ENCODE data around the gene TIMM13.
"Not testable (repeated sequence)": the region's sequence is repeated elsewhere in the genome, so short reads cannot be mapped to it uniquely, and the experiment has no call there.

TIMM13 gene

DNA sequence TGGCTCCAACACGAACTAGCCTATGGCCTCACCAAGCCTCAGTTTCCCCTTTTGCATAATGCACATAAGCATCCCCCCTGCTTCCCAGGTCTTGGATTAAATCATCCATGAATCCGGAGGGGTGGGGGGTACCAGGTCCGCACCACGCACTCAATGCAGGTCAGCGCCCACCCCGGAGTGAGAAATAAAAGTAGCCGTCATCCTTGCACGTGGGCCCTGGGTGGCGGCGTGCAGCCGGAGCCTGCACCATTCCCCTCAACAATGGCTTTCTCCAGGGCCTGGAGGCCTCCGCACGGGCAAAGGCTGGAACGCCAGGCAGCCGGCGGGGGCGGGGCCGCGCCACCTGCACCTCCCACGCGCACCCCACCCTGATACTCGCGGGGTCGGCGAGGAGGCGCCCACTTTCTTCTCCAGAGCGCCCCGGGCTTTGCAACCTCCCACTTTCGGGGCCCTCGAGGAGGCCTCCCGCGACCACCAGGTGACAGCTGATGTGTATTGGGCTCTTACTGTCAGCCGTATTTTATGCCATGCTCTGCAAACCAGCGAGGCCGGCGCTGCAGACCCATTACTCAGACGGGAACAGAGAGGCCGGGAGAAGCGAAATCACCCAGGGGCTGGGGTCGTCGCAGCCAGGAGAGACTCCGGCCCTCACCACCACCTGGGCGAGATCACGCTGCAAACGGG, 47.8 kb upstream of the TIMM13 start:
- no peak for TF ChIP-seq EZH2phosphoT487 (IDR thresholded peaks at IDR 0.05; ENCODE audit: borderline replicate concordance, low read length)
- TF ChIP-seq, protein P1, sequence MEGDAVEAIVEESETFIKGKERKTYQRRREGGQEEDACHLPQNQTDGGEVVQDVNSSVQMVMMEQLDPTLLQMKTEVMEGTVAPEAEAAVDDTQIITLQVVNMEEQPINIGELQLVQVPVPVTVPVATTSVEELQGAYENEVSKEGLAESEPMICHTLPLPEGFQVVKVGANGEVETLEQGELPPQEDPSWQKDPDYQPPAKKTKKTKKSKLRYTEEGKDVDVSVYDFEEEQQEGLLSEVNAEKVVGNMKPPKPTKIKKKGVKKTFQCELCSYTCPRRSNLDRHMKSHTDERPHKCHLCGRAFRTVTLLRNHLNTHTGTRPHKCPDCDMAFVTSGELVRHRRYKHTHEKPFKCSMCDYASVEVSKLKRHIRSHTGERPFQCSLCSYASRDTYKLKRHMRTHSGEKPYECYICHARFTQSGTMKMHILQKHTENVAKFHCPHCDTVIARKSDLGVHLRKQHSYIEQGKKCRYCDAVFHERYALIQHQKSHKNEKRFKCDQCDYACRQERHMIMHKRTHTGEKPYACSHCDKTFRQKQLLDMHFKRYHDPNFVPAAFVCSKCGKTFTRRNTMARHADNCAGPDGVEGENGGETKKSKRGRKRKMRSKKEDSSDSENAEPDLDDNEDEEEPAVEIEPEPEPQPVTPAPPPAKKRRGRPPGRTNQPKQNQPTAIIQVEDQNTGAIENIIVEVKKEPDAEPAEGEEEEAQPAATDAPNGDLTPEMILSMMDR (IDR thresholded peaks at IDR 0.05; ENCODE audit: low read depth, low read length, poor library complexity, severe bottlenecking) = no peak
- H3K36me3 ChIP-seq (ENCODE audit: control insufficient read depth, low read length) = peaks cover 30% of the 10 kb centered on the region
- H3K27me3 ChIP-seq (ENCODE audit: control insufficient read depth, low read length) = no peaks in the 10 kb centered on the region
- H3K27ac ChIP-seq (ENCODE audit: low read depth, low read length) = peak overlapping the region; percentile 40
- H3K4me3 ChIP-seq (ENCODE audit: low read length) = peak overlapping the region; percentile 99
- peaks cover 24% of the 10 kb centered on the region for H3F3A ChIP-seq (ENCODE audit: control insufficient read depth, insufficient read depth)
- H3K79me2 ChIP-seq (ENCODE audit: control insufficient read depth, low read length) = peaks cover 40% of the 10 kb centered on the region
- H4K20me1 ChIP-seq (ENCODE audit: control insufficient read depth, insufficient read depth, low read depth, low read length) = peaks cover 10% of the 10 kb centered on the region; the same call in 1 of the 2 replicates
- H3K4me2 ChIP-seq (ENCODE audit: low read length) = peak overlapping the region; percentile 92
- peaks cover 33% of the 10 kb centered on the region for H3K4me1 ChIP-seq (ENCODE audit: control insufficient read depth, low read length)
- H3K9me2 ChIP-seq (replicated peaks; ENCODE audit: control insufficient read depth, low read length) = no peaks in the 10 kb centered on the region
- no peaks in the 10 kb centered on the region for H3K9me3 ChIP-seq (ENCODE audit: control insufficient read depth, insufficient read depth, low read length)

- peaks cover 10% of the 10 kb centered on the region; the same call in 1 of the 2 replicates for H4K20me1 ChIP-seq (ENCODE audit: control insufficient read depth, insufficient read depth, low read depth, low read length)
- peaks cover 24% of the 10 kb centered on the region for H3F3A ChIP-seq (ENCODE audit: control insufficient read depth, insufficient read depth)
- H3K36me3 ChIP-seq (ENCODE audit: control insufficient read depth, low read length) = peaks cover 30% of the 10 kb centered on the region
- peaks cover 40% of the 10 kb centered on the region for H3K79me2 ChIP-seq (ENCODE audit: control insufficient read depth, low read length)
- no peaks in the 10 kb centered on the region for H3K27me3 ChIP-seq (ENCODE audit: control insufficient read depth, low read length)
- H3K4me3 ChIP-seq (ENCODE audit: low read length) = peak overlapping the region; percentile 99
- H3K4me2 ChIP-seq (ENCODE audit: low read length) = peak overlapping the region; percentile 92
- peak overlapping the region; percentile 40 for H3K27ac ChIP-seq (ENCODE audit: low read depth, low read length)
- no peaks in the 10 kb centered on the region for H3K9me2 ChIP-seq (replicated peaks; ENCODE audit: control insufficient read depth, low read length)
- TF ChIP-seq, protein P1 (IDR thresholded peaks at IDR 0.05; ENCODE audit: low read depth, low read length, poor library complexity, severe bottlenecking) = peak; percentile 89
- no peak for TF ChIP-seq EZH2phosphoT487 (IDR thresholded peaks at IDR 0.05; ENCODE audit: borderline replicate concordance, low read length)
- H3K9me3 ChIP-seq (ENCODE audit: control insufficient read depth, insufficient read depth, low read length) = no peaks in the 10 kb centered on the region
- peaks cover 30% of the 10 kb centered on the region for H3K4me1 ChIP-seq (ENCODE audit: control insufficient read depth, low read length)
Observed at GRCh38 chr19:2474232-2475017, 47.0 kb upstream of the TIMM13 start.

DNA sequence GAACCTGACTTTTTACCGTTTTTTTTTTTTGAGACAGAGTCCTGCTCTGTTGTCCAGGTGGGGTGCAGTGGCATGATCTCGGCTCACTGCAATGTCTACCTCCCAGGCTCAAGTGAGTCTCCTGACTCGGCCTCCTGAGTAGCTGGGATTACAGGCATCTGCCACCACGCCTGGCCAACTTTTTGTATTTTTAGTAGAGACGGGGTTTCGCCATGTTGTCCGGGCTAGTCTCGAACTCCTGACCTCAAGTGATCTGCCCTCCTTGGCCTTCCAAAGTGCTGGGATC, 42.5 kb upstream of the TIMM13 start:
- not testable (repeated sequence) for H3K9me3 ChIP-seq (ENCODE audit: control insufficient read depth, insufficient read depth, low read length); H3K27me3 ChIP-seq (ENCODE audit: control insufficient read depth, low read length); H3K27ac ChIP-seq (ENCODE audit: low read depth, low read length); H3F3A ChIP-seq (ENCODE audit: control insufficient read depth, insufficient read depth); H4K20me1 ChIP-seq (ENCODE audit: control insufficient read depth, insufficient read depth, low read depth, low read length); H3K36me3 ChIP-seq (ENCODE audit: control insufficient read depth, low read length); H3K9me2 ChIP-seq (replicated peaks; ENCODE audit: control insufficient read depth, low read length); H3K79me2 ChIP-seq (ENCODE audit: control insufficient read depth, low read length); H3K4me3 ChIP-seq (ENCODE audit: low read length)
- H3K4me2 ChIP-seq (ENCODE audit: low read length) = 0 out of 2 replicates have a peak overlapping the region, but pooled peaks have one; percentile 32
- peaks cover 24% of the 10 kb centered on the region for H3K4me1 ChIP-seq (ENCODE audit: control insufficient read depth, low read length)

Data from DOHH2 (cell line).